OCI-LY1 (cell line): Measurements from ENCODE around the gene FAM131C.

ENCODE experiments used
- EZH2 ChIP-seq: fragments of 200-600 bp; sonication (generic), shearing (Covaris generic); IDR thresholded peaks from 2 replicates; pipeline ENCODE4 v1.8.0; 2017; ENCODE audit warnings: borderline replicate concordance, mixed run types, mild to moderate bottlenecking, antibody characterized with exemption, low read length, moderate library complexity, mixed read lengths
- TF ChIP-seq, protein P1 (sequence below): fragments of 200-600 bp; sonication (generic), shearing (Covaris generic); IDR thresholded peaks from 2 replicates; pipeline ENCODE4 v1.5.1; 2017; ENCODE audit warnings: mild to moderate bottlenecking, antibody characterized with exemption, low read length, moderate library complexity, mixed read lengths

DNA sequence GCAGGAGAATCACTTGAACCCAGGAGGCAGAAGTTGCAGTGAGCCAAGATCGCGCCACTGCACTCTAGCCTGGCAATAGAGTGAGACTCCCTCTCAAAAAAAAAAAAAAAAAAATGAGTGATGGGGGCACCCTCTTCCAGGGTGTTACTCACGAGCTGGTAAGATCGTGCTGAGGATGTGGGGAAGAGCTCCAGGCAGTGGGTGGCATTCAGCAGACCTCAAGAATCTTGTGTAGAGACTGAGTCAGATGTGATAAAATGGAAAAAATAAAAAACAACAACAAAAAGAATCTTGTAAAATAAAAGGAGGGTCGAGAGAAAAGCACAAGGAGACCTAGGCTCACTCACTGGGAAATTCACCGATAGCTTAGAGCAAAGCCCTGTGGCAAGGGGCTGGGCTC is 43.9 kb upstream of the FAM131C start:
- TF ChIP-seq, protein P1, sequence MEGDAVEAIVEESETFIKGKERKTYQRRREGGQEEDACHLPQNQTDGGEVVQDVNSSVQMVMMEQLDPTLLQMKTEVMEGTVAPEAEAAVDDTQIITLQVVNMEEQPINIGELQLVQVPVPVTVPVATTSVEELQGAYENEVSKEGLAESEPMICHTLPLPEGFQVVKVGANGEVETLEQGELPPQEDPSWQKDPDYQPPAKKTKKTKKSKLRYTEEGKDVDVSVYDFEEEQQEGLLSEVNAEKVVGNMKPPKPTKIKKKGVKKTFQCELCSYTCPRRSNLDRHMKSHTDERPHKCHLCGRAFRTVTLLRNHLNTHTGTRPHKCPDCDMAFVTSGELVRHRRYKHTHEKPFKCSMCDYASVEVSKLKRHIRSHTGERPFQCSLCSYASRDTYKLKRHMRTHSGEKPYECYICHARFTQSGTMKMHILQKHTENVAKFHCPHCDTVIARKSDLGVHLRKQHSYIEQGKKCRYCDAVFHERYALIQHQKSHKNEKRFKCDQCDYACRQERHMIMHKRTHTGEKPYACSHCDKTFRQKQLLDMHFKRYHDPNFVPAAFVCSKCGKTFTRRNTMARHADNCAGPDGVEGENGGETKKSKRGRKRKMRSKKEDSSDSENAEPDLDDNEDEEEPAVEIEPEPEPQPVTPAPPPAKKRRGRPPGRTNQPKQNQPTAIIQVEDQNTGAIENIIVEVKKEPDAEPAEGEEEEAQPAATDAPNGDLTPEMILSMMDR = no peak
- TF ChIP-seq EZH2 = no peak
